NT2/D1 (cell line): ENCODE results near the gene CACNB2.
"Not testable (repeated sequence)": the region's sequence is repeated elsewhere in the genome, so short reads cannot be mapped to it uniquely, and the experiment has no call there.

Experiments
- DNase-seq: peaks from one replicate; pipeline ENCODE4 v3.0.0-alpha.2; 2011; ENCODE audit warnings: low read depth, low spot score
- H3K27me3 ChIP-seq: 2 replicates; pipeline ENCODE4 v1.6.0; 2011; ENCODE audit warnings: mild to moderate bottlenecking; ENCODE audit not compliant: insufficient read length, insufficient read depth
- H3K36me3 ChIP-seq: 2 replicates; pipeline ENCODE4 v1.6.1; 2011; ENCODE audit warnings: mild to moderate bottlenecking, low read length, mixed read lengths; ENCODE audit not compliant: insufficient read depth, insufficient read length
- H3K4me1 ChIP-seq: 2 replicates; pipeline ENCODE4 v1.5.1; 2011; ENCODE audit not compliant: insufficient read depth, insufficient read length
- H3K4me3 ChIP-seq: 2 replicates; pipeline ENCODE4 v1.5.1; 2011; ENCODE audit warnings: low read depth; ENCODE audit not compliant: insufficient read length
- H3K9ac ChIP-seq: 2 replicates; pipeline ENCODE4 v1.6.0; 2011; ENCODE audit warnings: low read depth; ENCODE audit not compliant: insufficient read length
- H3K9me3 ChIP-seq: 2 replicates; pipeline ENCODE4 v1.5.1; 2011; ENCODE audit warnings: mild to moderate bottlenecking, low read length; ENCODE audit not compliant: insufficient read depth
- SUZ12 ChIP-seq: IDR thresholded peaks from 2 replicates; pipeline ENCODE4 v1.6.1; 2011; ENCODE audit not compliant: insufficient read length, insufficient read depth; ENCODE audit errors: extremely low read depth
- YY1 ChIP-seq: IDR thresholded peaks from 2 replicates; pipeline ENCODE4 v1.6.1; 2011; ENCODE audit not compliant: insufficient read length, insufficient read depth
- ZNF274 ChIP-seq: IDR thresholded peaks from 2 replicates; pipeline ENCODE4 v1.6.1; 2011; ENCODE audit warnings: mild to moderate bottlenecking, low read depth, low read length

The CACNB2 gene

GRCh38 chr10:18149196-18149800 is 9.1 kb downstream of the CACNB2 start:
- TF ChIP-seq SUZ12 (no peak), ZNF274 (no peak), YY1 (no peak)
- no peak overlapping the region for H3K9ac ChIP-seq
- no peaks in the 10 kb centered on the region for H3K36me3 ChIP-seq

GRCh38 chr10:18151356-18151890 is 11.2 kb downstream of the CACNB2 start:
- no peaks in the 10 kb centered on the region for H3K36me3 ChIP-seq
- no peaks in the 10 kb centered on the region; the same call in 1 of the 2 replicates for H3K9me3 ChIP-seq
- H3K27me3 ChIP-seq = no peaks in the 10 kb centered on the region
- no peak for TF ChIP-seq SUZ12
- no peak for TF ChIP-seq YY1
- no peak overlapping the region for H3K9ac ChIP-seq
- no peak for DNase-seq
- H3K4me1 ChIP-seq = no peaks in the 10 kb centered on the region
- no peak overlapping the region for H3K4me3 ChIP-seq

More at GRCh38 chr10:18149196-18149800, 9.1 kb downstream of the CACNB2 start:
- DNase-seq = no peak
- no peak overlapping the region for H3K4me3 ChIP-seq
- no peaks in the 10 kb centered on the region for H3K9me3 ChIP-seq
- no peaks in the 10 kb centered on the region for H3K4me1 ChIP-seq
- H3K27me3 ChIP-seq = no peaks in the 10 kb centered on the region

- not testable (repeated sequence) for H3K4me1 ChIP-seq, H3K27me3 ChIP-seq, H3K36me3 ChIP-seq, H3K9ac ChIP-seq, DNase-seq, H3K9me3 ChIP-seq, H3K4me3 ChIP-seq
Observed at GRCh38 chr10:18153381-18153780, 13.2 kb downstream of the CACNB2 start.

- TF ChIP-seq ZNF274 = no peak
- no peak for TF ChIP-seq SUZ12
- TF ChIP-seq YY1 = no peak
- H3K27me3 ChIP-seq = no peaks in the 10 kb centered on the region
- DNase-seq = no peak
- H3K4me3 ChIP-seq = no peak overlapping the region
- no peaks in the 10 kb centered on the region; the same call in 1 of the 2 replicates for H3K9me3 ChIP-seq
- no peak overlapping the region for H3K9ac ChIP-seq
- no peaks in the 10 kb centered on the region for H3K36me3 ChIP-seq
- no peaks in the 10 kb centered on the region for H3K4me1 ChIP-seq
Observed at GRCh38 chr10:18155321-18155720, 15.1 kb downstream of the CACNB2 start.

GRCh38 chr10:18156797-18157196 is 16.6 kb downstream of the CACNB2 start:
- H3K9ac ChIP-seq, DNase-seq, H3K27me3 ChIP-seq, H3K36me3 ChIP-seq, H3K9me3 ChIP-seq, H3K4me1 ChIP-seq, H3K4me3 ChIP-seq: not testable (repeated sequence)

- Histone ChIP-seq H3K27me3 (no peaks in the 10 kb centered on the region), H3K9ac (no peak overlapping the region), H3K36me3 (no peaks in the 10 kb centered on the region), H3K4me1 (no peaks in the 10 kb centered on the region), H3K9me3 (no peaks in the 10 kb centered on the region; the same call in 1 of the 2 replicates), H3K4me3 (no peak overlapping the region)
- TF ChIP-seq ZNF274 = no peak
- no peak for TF ChIP-seq YY1
- TF ChIP-seq SUZ12 = no peak
- DNase-seq = no peak
Observed at GRCh38 chr10:18157881-18158280, 17.7 kb downstream of the CACNB2 start.

- no peaks in the 10 kb centered on the region for H3K4me1 ChIP-seq
- no peaks in the 10 kb centered on the region for H3K36me3 ChIP-seq
- no peak for TF ChIP-seq SUZ12
- no peak for TF ChIP-seq YY1
- no peak for TF ChIP-seq ZNF274
- H3K9me3 ChIP-seq = no peaks in the 10 kb centered on the region; the same call in 1 of the 2 replicates
- no peaks in the 10 kb centered on the region for H3K27me3 ChIP-seq
- H3K9ac ChIP-seq = no peak overlapping the region
- H3K4me3 ChIP-seq = no peak overlapping the region
- no peak for DNase-seq
Observed at GRCh38 chr10:18158773-18159265, 18.6 kb downstream of the CACNB2 start.
